Large intestine (tissue), 3 donors: Measurements from ENCODE around the gene KLF6. TPM values are rescaled to one million over a fixed set of nuclear protein-coding genes. Genes with fewer than 3 reads are reported as not detected.

Experiments used
- DNase-seq, 2 donors: peaks; one replicate each; pipeline versions ENCODE4 v3.0.0 to v3.0.0-alpha.2; 2013
- H3K27ac ChIP-seq: one replicate; pipeline ENCODE4 v1.5.1; 2013; ENCODE audit warnings: low read length
- H3K27me3 ChIP-seq: 2 replicates; pipeline ENCODE4 v1.6.1; 2013; ENCODE audit warnings: low read length; ENCODE audit not compliant: control insufficient read depth, insufficient read depth
- H3K36me3 ChIP-seq: 2 replicates; pipeline ENCODE4 v1.6.1; 2013; ENCODE audit warnings: low read length; ENCODE audit not compliant: control insufficient read depth, insufficient read depth
- H3K4me1 ChIP-seq: one replicate; pipeline ENCODE4 v1.6.1; 2013; ENCODE audit warnings: low read length; ENCODE audit not compliant: control insufficient read depth, insufficient read depth
- H3K4me3 ChIP-seq: one replicate; pipeline ENCODE4 v1.5.1; 2013; ENCODE audit warnings: low read length
- H3K9me3 ChIP-seq: one replicate; pipeline ENCODE4 v1.6.1; 2013; ENCODE audit warnings: mild to moderate bottlenecking, low read depth, low read length, moderate library complexity; ENCODE audit not compliant: control insufficient read depth
- WGBS: methylation state at CpG from one replicate; pipeline ENCODE4 v1.1.5; 2013; ENCODE audit warnings: low lambda C conversion rate; ENCODE audit not compliant: insufficient coverage; 5-methylcytosine and 5-hydroxymethylcytosine counted together
- polyA plus RNA-seq: library from polyadenylated mRNA; unstranded; fragments of 120-200 nt; gene quantifications from one replicate; pipeline ENCODE4 v1.2.1, GENCODE V29; 2013

Gene KLF6
- polyA plus RNA-seq, 1 donor = 116 TPM

- H3K27me3 ChIP-seq = no peaks in the 10 kb centered on the region
- H3K27ac ChIP-seq = peak overlapping the region; percentile 99
- WGBS = 40% methylated on average over 1 of the region's 31 CpGs
- peak in 1 of 2 donors; percentile 30 for DNase-seq
- H3K36me3 ChIP-seq = peaks cover 49% of the 10 kb centered on the region
- H3K4me3 ChIP-seq = peak overlapping the region; percentile 90
- peaks cover 29% of the 10 kb centered on the region for H3K4me1 ChIP-seq
- H3K9me3 ChIP-seq = peaks cover 4% of the 10 kb centered on the region
Measured at GRCh38 chr10:3781468-3782145, 3.4 kb downstream of the KLF6 start.

- no CpG with 5 or more reads among the region's 16 CpGs for WGBS
- Histone ChIP-seq H3K4me3 (peak overlapping the region; percentile 90), H3K36me3 (peaks cover 54% of the 10 kb centered on the region), H3K27ac (peak overlapping the region; percentile 99), H3K4me1 (peaks cover 29% of the 10 kb centered on the region), H3K27me3 (no peaks in the 10 kb centered on the region), H3K9me3 (peaks cover 4% of the 10 kb centered on the region)
- DNase-seq = no peak
Measured at GRCh38 chr10:3780771-3781467, 4.1 kb downstream of the KLF6 start.

GRCh38 chr10:3780021-3780770 is 4.8 kb downstream of the KLF6 start:
- Histone ChIP-seq H3K36me3 (peaks cover 56% of the 10 kb centered on the region), H3K4me1 (peaks cover 30% of the 10 kb centered on the region), H3K9me3 (peaks cover 4% of the 10 kb centered on the region), H3K27ac (peak overlapping the region; percentile 0), H3K27me3 (no peaks in the 10 kb centered on the region), H3K4me3 (peak overlapping the region; percentile 2)
- no CpG with 5 or more reads among the region's 17 CpGs for WGBS
- DNase-seq = no peak

- Histone ChIP-seq H3K27ac (no peak overlapping the region), H3K4me1 (peaks cover 30% of the 10 kb centered on the region), H3K9me3 (peaks cover 4% of the 10 kb centered on the region), H3K27me3 (no peaks in the 10 kb centered on the region), H3K4me3 (no peak overlapping the region), H3K36me3 (peaks cover 60% of the 10 kb centered on the region)
- no peak for DNase-seq
- WGBS = no CpG with 5 or more reads among the region's 14 CpGs
Measured at GRCh38 chr10:3779158-3779741, 5.8 kb downstream of the KLF6 start.

GRCh38 chr10:3778692-3779157 is 6.3 kb downstream of the KLF6 start:
- Histone ChIP-seq H3K9me3 (peaks cover 4% of the 10 kb centered on the region), H3K4me3 (no peak overlapping the region), H3K27ac (no peak overlapping the region), H3K27me3 (no peaks in the 10 kb centered on the region), H3K36me3 (peaks cover 60% of the 10 kb centered on the region), H3K4me1 (peaks cover 30% of the 10 kb centered on the region)
- 90% methylated on average over 2 of the region's 3 CpGs for WGBS
- no peak for DNase-seq

GRCh38 chr10:3777981-3778691 is 6.9 kb downstream of the KLF6 start:
- no peak for DNase-seq
- peak overlapping the region; percentile 11 for H3K27ac ChIP-seq
- H3K36me3 ChIP-seq = peaks cover 60% of the 10 kb centered on the region
- H3K27me3 ChIP-seq = no peaks in the 10 kb centered on the region
- H3K9me3 ChIP-seq = peaks cover 4% of the 10 kb centered on the region
- 100% methylated on average over 2 of the region's 7 CpGs for WGBS
- peaks cover 30% of the 10 kb centered on the region for H3K4me1 ChIP-seq
- no peak overlapping the region for H3K4me3 ChIP-seq

GRCh38 chr10:3776796-3777571 is 8.0 kb downstream of the KLF6 start:
- H3K36me3 ChIP-seq = peaks cover 56% of the 10 kb centered on the region
- H3K4me1 ChIP-seq = peaks cover 23% of the 10 kb centered on the region
- no peaks in the 10 kb centered on the region for H3K27me3 ChIP-seq
- peak overlapping the region; percentile 9 for H3K27ac ChIP-seq
- DNase-seq = peak; percentile 62 to 84
- peaks cover 4% of the 10 kb centered on the region for H3K9me3 ChIP-seq
- no peak overlapping the region for H3K4me3 ChIP-seq
- 82% methylated on average over 2 of the region's 13 CpGs for whole genome bisulfite sequencing

- no peaks in the 10 kb centered on the region for H3K9me3 ChIP-seq
- peak overlapping the region; percentile 14 for H3K27ac ChIP-seq
- H3K4me3 ChIP-seq = no peak overlapping the region
- peaks cover 13% of the 10 kb centered on the region for H3K4me1 ChIP-seq
- H3K27me3 ChIP-seq = no peaks in the 10 kb centered on the region
- no CpG with 5 or more reads among the region's 8 CpGs for WGBS
- DNase-seq = peak in 1 of 2 donors; percentile 35
- peaks cover 46% of the 10 kb centered on the region for H3K36me3 ChIP-seq
Measured at GRCh38 chr10:3775696-3776551, 9.1 kb downstream of the KLF6 start.
